Measurements from ENCODE around the gene HIVEP3.

The HIVEP3 gene

DNA sequence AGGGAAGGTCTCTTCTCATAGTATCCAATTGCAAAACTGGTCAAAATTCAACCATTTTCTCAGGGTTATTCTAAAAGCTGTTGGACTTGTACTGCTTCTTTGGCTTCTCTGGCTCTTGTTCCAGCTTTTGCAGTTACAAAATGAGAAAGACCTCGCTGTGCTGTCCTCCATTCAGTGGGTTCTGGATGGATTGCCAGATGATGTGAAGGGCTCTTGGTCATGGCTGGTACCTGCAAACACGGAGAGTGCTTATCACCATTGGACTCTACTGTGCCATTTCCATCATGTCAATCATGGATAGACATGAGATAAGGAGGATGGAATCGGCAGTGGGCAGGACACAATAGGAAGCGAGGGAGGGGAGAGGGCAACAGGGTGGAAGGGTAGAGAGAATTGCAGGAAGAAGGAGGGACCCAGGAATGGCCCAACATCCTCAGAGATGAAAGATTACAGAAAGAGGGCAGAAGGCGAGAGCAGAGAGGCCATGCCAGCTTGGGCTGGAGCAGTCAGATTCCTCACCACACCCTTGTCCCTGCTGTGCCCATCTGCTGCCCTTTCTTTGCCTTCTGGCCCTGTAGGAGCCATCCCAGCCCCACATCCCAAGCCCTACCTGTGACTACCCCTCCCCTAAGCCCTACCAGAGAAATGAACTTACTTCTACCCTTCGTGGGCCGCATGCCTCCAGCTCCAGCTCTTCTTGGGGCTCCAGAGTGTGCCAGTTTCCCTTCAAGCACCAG is 70.3 kb downstream of the HIVEP3 start:
- DNase-seq (ENCODE audit: low read depth in 2 of 2): no peak

DNA sequence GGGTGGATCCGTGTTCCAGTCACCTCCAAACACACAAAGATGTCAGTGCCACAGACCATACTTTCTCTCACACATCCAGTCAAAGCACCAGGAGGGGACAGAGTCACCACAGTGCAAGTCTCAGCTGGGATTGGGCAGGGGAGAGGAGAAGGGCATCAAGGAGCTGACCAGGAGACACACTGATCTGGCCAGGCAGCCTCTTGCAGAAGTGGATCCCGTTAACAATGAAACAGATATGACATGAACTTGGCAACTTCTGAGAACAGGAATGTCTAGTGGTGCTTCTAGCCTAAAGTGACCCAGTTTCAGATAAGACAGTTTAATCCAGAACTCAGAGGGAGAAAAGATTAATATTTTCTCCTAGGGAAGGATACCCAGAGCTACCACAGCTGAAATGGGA is 71.0 kb downstream of the HIVEP3 start:
- DNase-seq (ENCODE audit: low read depth in 2 of 2): no peak

DNA sequence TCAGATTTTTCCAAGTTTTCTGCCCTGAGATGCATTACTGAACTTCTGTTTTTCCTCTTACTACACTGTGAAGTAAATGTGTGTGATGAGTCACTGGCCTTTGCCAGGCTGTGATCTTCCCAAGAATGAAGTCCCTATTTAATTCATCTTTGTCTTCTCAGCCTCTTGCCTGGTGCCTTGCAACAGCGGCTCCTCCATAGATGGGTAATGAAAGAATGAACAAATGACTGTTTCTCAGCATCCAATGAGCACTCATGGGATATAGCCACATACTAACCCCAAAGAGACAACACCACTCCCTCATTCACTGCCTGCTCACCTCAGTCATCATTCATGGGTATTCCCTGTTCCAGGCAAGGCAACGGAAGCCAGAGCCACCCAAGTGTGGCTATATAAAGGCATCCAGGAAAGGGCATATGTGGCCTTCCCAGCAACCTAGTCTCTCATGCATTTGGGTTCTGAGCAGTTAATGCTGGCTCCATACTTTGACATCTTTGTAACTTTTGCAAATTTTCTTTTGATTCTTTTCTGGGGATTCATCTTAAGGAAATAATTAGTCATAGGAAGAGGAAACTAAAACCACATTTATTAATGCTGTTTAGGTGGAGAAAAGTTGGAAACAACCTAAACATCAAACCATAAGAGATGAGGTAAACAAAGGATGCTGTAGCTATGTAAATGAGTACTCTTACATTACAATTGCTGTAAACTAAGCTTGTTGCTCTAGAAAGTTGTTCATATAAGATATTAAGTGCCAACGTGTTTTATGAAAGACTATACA is 71.9 kb downstream of the HIVEP3 start:
- DNase-seq (ENCODE audit: low read depth in 2 of 2): no peak

- no peak for DNase-seq (ENCODE audit: low read depth in 2 of 2)
Observed at GRCh38 chr1:41844781-41845272, 73.9 kb downstream of the HIVEP3 start.

DNA sequence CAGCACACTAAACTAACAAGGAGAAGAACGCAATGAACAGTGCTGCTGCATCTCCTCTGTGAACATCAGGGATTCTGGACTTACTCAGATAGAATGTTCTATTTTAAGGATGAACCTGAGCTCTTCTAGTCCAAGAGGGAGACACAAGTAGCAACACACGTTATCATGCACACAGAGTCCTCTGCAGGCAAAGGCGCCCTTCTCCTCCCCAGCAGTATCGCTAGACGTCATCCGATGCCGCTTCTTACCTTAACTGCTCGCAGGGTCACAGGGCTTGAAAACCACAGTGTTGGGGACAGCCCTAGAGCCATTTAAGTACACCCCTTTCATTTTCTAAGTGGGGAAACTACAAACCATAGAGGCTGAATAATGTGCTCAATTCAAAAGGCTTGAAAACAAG is 74.5 kb downstream of the HIVEP3 start:
- no peak for DNase-seq (ENCODE audit: low read depth in 2 of 2)

GRCh38 chr1:41842993-41843755 is 75.5 kb downstream of the HIVEP3 start:
- DNase-seq (ENCODE audit: low read depth in 2 of 2): no peak

DNA sequence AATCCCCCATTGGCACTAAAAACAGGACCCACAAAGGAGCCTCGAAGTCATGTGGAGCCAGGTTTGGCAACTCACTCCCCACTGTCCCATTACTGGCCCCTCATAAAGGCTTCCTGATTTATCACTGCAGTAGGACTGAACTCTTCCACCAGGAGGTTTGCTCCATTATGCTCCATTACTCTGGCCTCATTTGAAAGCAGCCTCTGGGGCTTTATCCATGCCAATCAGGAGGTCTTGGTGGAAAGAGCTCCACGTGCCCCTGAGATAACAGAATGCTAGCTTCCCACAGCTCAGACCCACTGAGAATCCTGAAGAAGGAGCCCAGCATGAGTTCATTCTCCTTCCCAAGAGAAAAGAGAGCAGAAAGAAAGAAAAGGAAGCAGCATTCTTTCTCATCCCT is 76.4 kb downstream of the HIVEP3 start:
- DNase-seq (ENCODE audit: low read depth in 2 of 2): no peak

GRCh38 chr1:41840592-41841246 is 78.0 kb downstream of the HIVEP3 start:
- no peak for DNase-seq (ENCODE audit: low read depth in 2 of 2)

GRCh38 chr1:41838266-41838665 is 80.5 kb downstream of the HIVEP3 start:
- no peak for DNase-seq (ENCODE audit: low read depth in 2 of 2)

- DNase-seq (ENCODE audit: low read depth in 2 of 2): no peak
Observed at GRCh38 chr1:41837691-41838090, 81.0 kb downstream of the HIVEP3 start.

GRCh38 chr1:41835485-41835884 is 83.2 kb downstream of the HIVEP3 start:
- DNase-seq (ENCODE audit: low read depth in 2 of 2): no peak

DNA sequence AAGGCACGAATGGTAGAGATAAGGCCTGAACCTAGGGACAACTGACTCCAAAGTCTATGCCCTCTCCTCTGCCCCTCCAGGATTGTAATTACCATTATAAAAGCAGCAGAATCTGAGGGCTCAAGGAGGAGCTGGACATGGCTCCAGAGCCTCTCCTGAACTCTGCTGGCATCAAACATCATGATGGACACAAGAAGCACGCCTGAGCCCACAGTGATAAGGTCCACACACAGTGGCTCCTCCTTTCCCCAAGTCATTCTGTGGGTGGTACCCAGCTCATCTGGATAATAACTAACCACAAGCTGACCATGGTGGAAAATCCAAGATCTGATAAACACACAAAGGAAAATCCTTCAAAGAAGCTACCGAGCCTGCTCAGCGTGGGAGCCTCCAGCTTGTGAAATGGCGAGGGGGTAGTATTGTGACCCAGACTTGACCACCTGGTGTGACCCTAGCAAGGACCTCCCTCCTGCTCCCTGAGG is 85.2 kb downstream of the HIVEP3 start:
- DNase-seq (ENCODE audit: low read depth in 2 of 2): no peak

DNA sequence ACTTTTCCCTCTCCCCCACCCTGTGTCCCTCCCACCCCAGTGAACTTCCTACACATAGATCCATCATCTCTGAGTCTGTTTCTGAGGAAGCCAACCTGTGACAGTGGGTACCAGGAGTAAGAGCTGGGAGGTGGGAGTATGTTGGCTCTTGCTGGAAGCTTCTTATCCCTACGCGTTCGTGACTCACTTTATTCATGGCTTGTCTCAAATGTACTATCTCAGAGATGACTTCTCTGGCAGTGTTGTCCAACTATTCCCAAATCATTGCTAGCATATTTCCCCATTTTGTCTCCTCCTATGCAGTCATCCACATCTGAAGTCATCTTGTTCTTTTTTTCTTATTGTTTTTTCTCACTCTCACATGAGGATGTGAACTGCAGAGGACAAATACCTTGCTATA is 88.0 kb downstream of the HIVEP3 start:
- DNase-seq (ENCODE audit: low read depth in 2 of 2): no peak

- DNase-seq (ENCODE audit: low read depth in 2 of 2): no peak
Observed at GRCh38 chr1:41827991-41828570, 90.6 kb downstream of the HIVEP3 start.

DNA sequence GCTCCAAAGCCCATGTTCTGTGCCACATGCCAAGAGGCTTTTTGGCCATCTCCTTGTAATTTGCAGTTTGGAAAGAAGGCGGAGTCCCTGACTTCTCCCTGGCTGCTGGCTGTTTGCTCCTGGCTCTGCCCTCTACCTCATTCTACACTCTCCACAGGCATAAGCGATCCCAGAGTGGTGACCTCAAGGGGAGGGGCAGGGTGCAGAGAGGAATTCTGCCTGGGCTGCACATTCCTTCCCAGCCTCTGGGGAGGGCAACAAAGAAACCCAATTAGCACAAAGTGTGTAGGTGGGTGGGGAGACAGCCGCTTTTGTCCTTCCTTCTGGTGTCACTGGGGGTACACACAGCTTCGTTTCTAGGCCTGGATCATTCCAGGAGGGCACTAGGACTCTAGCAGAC is 95.3 kb downstream of the HIVEP3 start:
- no peak for DNase-seq (ENCODE audit: low read depth in 2 of 2)

- DNase-seq (ENCODE audit: low read depth in 2 of 2): no peak
Observed at GRCh38 chr1:41822866-41823265, 95.9 kb downstream of the HIVEP3 start.

DNA sequence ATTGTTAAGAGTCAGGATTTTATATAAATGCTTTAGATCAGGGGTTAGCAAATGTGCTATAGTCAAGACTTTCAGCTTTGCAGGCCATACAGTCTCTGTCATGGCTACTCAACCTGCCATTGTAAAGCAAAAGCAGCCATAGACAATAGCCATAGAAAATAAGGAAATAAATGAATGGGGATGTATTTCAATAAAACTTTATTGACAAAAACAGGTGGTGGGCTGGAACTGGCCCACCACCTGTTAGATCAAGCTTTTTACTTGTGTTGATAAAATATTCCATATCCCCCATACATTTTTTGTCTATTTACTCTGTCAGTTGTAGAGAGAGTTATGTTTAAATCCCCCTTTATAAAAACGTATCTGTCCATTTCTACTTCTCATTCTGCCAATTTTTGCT is 98.9 kb downstream of the HIVEP3 start:
- no peak for DNase-seq (ENCODE audit: low read depth in 2 of 2)

- DNase-seq (ENCODE audit: low read depth in 2 of 2): no peak
Observed at GRCh38 chr1:41819069-41819468, 99.7 kb downstream of the HIVEP3 start.

DNA sequence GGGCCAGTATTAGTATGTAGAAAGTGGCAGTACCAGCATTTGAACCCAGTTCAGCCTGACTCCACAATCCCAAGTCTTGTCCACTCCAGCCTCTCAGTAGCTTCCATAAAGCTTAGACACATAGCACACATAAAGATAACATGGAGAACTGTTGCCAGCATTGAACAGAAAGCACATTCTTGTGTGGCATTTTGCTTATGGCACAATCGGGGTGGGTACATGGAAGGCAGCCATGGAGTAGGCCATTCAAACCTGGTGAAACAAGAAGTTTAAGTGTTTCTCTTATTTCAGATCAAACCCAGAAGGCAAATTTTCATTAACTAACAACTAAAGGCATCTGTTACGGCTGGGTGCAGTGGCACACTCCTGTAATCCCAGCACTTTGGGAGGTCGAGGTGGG is 102.7 kb downstream of the HIVEP3 start:
- DNase-seq (ENCODE audit: low read depth in 2 of 2): no peak

GRCh38 chr1:41813755-41814745 is 104.7 kb downstream of the HIVEP3 start:
- no peak for DNase-seq (ENCODE audit: low read depth in 2 of 2)
